Measurements from ENCODE around the gene CSDE1. TPM values are rescaled to one million over a fixed set of nuclear protein-coding genes. Genes with fewer than 3 reads are reported as not detected.

The CSDE1 gene
- total RNA-seq, 4 donors from 2014 or later: 380 to 742 (median 660) TPM

- WGBS: 73% methylated on average over 7 of the region's 7 CpGs
- DNase-seq (ENCODE audit: low spot score in 2 of 2): no peak
- Histone ChIP-seq H3K4me3 (no peak overlapping the region), H3K27ac (peak overlapping the region; percentile 93), H3K36me3 (no peaks in the 10 kb centered on the region), H3K9me3 (no peaks in the 10 kb centered on the region), H3K4me1 (peaks cover 28% of the 10 kb centered on the region), H3K27me3 (no peaks in the 10 kb centered on the region)
- TF ChIP-seq CTCF (IDR thresholded peaks at IDR 0.05) (no peak), EP300 (IDR thresholded peaks at IDR 0.05) (no peak), POLR2A (IDR thresholded peaks at IDR 0.05) (no peak), POLR2AphosphoS5 (IDR thresholded peaks at IDR 0.05) (no peak)
Measured at GRCh38 chr1:114671939-114672275, 85.9 kb downstream of the CSDE1 start.

DNA sequence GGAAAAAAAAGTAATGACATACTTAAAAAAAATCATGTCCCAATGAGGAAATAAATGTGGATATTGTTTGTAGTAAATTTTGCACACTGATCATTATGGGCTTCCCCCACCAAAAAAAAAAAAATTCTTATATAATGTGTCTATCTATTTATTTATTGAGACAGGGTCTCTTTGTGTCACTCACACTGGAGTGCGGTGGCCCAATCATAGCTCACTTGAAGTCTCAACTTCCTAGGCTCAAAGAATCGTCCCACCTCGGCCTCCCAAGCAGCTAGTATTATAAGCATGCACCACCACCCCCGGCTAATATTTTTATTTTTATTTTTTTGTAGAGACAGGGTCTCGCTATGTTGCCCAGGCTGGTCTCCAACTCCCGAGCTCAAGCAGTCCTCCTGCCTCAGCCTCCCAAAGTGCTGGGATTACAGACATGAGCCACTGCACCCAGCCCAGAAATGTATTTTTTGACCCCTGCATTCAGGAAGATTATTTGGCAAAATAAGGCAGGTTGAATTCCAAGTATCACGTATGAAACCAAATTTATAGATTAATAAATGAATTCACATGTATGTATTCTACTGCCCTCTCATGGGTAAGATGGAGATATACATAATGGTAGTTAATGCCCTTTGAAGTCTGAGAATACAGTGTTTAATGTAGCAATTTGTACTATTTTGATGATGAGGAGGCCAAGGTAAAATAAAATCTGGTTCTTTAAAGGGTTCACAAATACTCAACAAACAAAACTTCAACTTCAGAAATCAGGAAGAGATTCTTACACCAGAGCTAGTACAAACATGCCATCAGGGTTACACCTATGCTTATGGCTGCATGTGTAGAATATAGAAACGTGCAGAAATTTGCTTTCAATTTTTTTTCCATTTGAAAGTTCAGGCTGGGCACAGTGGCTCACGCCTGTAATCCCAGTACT lies 86.5 kb downstream of the CSDE1 start:
- Histone ChIP-seq H3K4me3 (peak overlapping the region; percentile 72), H3K27me3 (no peaks in the 10 kb centered on the region), H3K9me3 (no peaks in the 10 kb centered on the region), H3K4me1 (peaks cover 28% of the 10 kb centered on the region), H3K36me3 (no peaks in the 10 kb centered on the region), H3K27ac (peak overlapping the region; percentile 93)
- WGBS: 62% methylated on average over 9 of the region's 9 CpGs
- TF ChIP-seq POLR2A (IDR thresholded peaks at IDR 0.05): no peak
- TF ChIP-seq CTCF (IDR thresholded peaks at IDR 0.05): peak in 1 of 2 donors; percentile 13
- TF ChIP-seq EP300 (IDR thresholded peaks at IDR 0.05): no peak
- TF ChIP-seq POLR2AphosphoS5 (IDR thresholded peaks at IDR 0.05): no peak
- DNase-seq (ENCODE audit: low spot score in 2 of 2): no peak

GRCh38 chr1:114670083-114671010 lies 87.4 kb downstream of the CSDE1 start:
- TF ChIP-seq POLR2AphosphoS5 (IDR thresholded peaks at IDR 0.05) (peak in 2 of 3 donors; percentile 72 to 86), EP300 (IDR thresholded peaks at IDR 0.05) (no peak), CTCF (IDR thresholded peaks at IDR 0.05) (peak in 1 of 2 donors; percentile 12), POLR2A (IDR thresholded peaks at IDR 0.05) (peak in 1 of 2 donors; percentile 39)
- Histone ChIP-seq H3K27ac (peak overlapping the region; percentile 93), H3K4me1 (peaks cover 28% of the 10 kb centered on the region), H3K9me3 (no peaks in the 10 kb centered on the region), H3K4me3 (peak overlapping the region; percentile 72), H3K27me3 (no peaks in the 10 kb centered on the region), H3K36me3 (no peaks in the 10 kb centered on the region)
- peak; percentile 97 for DNase-seq (ENCODE audit: low spot score in 2 of 2)
- 2% methylated on average over 14 of the region's 45 CpGs for WGBS

DNA sequence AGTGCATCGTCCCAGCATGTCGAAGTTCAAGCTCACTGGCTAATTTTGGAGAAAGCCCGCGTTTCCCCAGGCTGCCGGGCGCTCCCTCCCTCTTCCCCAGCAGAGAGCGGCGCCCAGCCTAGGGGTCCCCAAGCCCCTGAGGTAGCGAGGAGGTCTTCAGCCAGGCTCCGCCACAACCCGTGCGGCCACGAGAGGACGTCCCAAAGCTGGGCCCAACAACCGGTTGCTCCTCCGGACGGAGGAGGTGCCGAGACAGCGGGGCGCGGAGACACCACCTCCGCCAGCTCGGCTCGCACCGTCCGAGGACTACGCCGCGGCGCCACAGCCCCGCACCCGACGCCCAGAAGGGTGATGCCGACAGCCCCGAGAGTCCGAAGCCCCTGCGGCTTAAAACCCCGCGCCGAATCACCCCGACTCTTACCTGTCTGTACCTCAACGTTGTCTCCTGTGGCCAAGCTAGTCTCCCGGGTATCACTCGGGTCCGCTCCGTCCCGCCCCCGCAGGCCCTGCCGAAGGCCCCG lies 88.2 kb downstream of the CSDE1 start, which contains the start of gene DENND2C:
Gene DENND2C, minus strand, starts transcription at position 488 of the 521 bp plus-strand sequence. CDS start 44,065 bp downstream, outside the sequence.
- Histone ChIP-seq H3K36me3 (no peaks in the 10 kb centered on the region), H3K4me1 (peaks cover 28% of the 10 kb centered on the region), H3K27ac (peak within 1 kb of the TSS; percentile 93), H3K9me3 (no peaks in the 10 kb centered on the region), H3K27me3 (no peaks in the 10 kb centered on the region), H3K4me3 (peak within 1 kb of the TSS; percentile 72)
- under 1% methylated on average over 14 of the region's 50 CpGs for WGBS
- peak in 1 of 3 donors; percentile 43 for TF ChIP-seq POLR2AphosphoS5 (IDR thresholded peaks at IDR 0.05)
- no peak for TF ChIP-seq EP300 (IDR thresholded peaks at IDR 0.05)
- DNase-seq (ENCODE audit: low spot score in 2 of 2): no peak

GRCh38 chr1:114668784-114669561 lies 88.8 kb downstream of the CSDE1 start:
- no peaks in the 10 kb centered on the region for H3K36me3 ChIP-seq
- H3K4me3 ChIP-seq: peak overlapping the region; percentile 72
- no peaks in the 10 kb centered on the region for H3K9me3 ChIP-seq
- H3K27me3 ChIP-seq: no peaks in the 10 kb centered on the region
- H3K4me1 ChIP-seq: peaks cover 28% of the 10 kb centered on the region
- WGBS: 39% methylated on average over 13 of the region's 13 CpGs
- H3K27ac ChIP-seq: peak overlapping the region; percentile 93
- TF ChIP-seq POLR2A (IDR thresholded peaks at IDR 0.05) (no peak), CTCF (IDR thresholded peaks at IDR 0.05) (no peak), POLR2AphosphoS5 (IDR thresholded peaks at IDR 0.05) (no peak), EP300 (IDR thresholded peaks at IDR 0.05) (no peak)
- DNase-seq (ENCODE audit: low spot score in 2 of 2): no peak
